Activated T-cell treated with anti-CD3 and anti-CD28 coated beads, Interleukin-2, amount 50 U/mL, for 1 hour (primary cell): ENCODE data around the gene TOP1.
A peak's percentile ranks its signal among the peaks of the same experiment; 100 is the strongest.

Source experiments
- DNase-seq: peaks from one replicate; pipeline ENCODE4 v3.0.0-alpha.2; 2020

The TOP1 gene

GRCh38 chr20:41170386-41171105, 141.9 kb downstream of the TOP1 start:
- peak; percentile 15 for DNase-seq

DNA sequence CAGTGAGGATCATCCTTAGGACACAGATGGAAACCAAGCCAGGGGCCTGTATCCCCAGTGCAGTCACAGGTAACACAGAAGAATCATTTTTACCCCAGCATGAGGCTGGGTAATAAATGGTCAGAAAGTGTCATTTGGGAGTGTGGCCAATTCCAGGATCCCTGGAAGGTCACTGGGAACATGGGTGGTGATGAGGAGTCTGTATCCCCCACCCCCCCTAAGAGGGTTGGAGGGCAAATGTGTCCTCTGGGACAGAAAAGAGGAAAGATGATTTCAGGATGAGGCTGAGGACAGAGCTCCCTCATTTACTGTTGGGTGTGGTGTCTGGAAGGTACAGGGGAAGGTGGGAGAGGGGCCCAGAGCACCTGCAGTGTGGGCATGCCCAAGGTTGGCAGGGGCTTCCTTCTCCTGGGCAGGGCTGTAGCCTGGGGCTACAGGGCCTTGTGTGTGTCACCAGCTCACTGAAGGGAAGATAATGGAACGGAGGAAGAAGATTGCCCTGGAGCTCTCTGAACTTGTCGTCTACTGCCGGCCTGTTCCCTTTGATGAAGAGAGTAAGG, 143.2 kb downstream of the TOP1 start:
- peak; percentile 13 for DNase-seq

- DNase-seq: peak; percentile 22
Measured at GRCh38 chr20:41172296-41173140, 143.9 kb downstream of the TOP1 start.

GRCh38 chr20:41173161-41173721, 144.6 kb downstream of the TOP1 start:
- peak; percentile 77 for DNase-seq

DNA sequence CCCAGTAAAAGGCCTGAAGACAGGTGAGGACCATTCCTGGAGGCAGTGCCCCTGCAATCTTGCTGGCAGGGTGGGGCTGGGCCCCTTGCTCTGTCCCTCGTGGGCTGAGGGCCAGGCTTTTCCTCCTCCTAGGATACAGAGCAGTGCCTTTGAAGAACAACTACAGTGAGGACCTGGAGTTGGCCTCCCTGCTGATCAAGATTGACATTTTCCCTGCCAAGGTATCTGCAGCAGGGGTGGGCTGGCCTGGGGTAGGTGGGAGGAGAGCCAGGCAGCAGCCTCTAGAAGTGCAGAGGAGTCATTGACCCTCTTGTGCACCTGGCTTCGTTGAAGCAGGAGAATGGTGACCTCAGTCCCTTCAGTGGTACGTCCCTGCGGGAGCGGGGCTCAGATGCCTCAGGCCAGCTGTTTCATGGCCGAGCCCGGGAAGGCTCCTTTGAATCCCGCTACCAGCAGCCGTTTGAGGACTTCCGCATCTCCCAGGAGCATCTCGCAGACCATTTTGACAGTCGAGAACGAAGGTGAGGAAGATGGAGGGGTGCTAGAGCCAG, 145.2 kb downstream of the TOP1 start:
- peak; percentile 8 for DNase-seq
